ENCODE measurements around the gene EMC9.

The EMC9 gene

DNA sequence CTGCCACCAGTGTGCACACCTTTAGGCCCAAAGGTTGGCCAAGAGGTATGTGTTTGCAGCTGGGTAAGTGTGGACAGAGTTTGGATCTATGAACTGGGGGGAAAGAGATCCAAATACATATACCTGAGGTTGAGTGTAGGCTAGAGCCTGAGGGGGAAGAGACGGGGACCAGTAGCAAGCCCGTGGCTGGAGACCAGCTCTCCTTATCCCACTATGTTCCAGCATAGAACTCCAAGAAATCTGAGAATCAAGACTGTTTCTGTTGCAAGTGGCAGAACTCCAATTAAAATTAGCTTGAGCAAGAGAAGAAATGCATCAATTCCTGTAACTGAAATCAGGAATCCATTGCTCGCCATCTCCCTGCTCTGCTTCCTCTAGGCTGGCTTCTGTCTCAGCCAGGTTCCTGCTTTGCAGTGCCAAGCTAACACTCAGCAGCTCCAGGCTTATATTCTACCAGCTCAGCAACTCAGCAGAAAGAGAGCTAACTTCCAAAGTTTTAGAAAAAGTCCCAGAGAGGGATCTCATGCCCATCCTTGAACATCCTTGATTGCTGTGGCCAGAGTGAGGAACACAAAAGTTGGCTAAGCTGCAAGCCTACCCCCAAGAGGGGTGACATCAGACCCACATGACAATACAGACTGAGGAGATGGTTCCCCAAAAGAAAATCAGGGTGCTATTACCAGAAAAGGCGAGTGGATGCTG is 48.7 kb downstream of the EMC9 start:
- H3K4me3 ChIP-seq (ENCODE audit: low read depth, low read length), result no peak overlapping the region
- TF ChIP-seq, protein P1, sequence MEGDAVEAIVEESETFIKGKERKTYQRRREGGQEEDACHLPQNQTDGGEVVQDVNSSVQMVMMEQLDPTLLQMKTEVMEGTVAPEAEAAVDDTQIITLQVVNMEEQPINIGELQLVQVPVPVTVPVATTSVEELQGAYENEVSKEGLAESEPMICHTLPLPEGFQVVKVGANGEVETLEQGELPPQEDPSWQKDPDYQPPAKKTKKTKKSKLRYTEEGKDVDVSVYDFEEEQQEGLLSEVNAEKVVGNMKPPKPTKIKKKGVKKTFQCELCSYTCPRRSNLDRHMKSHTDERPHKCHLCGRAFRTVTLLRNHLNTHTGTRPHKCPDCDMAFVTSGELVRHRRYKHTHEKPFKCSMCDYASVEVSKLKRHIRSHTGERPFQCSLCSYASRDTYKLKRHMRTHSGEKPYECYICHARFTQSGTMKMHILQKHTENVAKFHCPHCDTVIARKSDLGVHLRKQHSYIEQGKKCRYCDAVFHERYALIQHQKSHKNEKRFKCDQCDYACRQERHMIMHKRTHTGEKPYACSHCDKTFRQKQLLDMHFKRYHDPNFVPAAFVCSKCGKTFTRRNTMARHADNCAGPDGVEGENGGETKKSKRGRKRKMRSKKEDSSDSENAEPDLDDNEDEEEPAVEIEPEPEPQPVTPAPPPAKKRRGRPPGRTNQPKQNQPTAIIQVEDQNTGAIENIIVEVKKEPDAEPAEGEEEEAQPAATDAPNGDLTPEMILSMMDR (IDR thresholded peaks at IDR 0.05; ENCODE audit: low read depth, low read length, missing control alignments), result no peak

GRCh38 chr14:24092110-24092504 is 49.3 kb downstream of the EMC9 start:
- H3K4me3 ChIP-seq (ENCODE audit: low read depth, low read length), result no peak overlapping the region
- TF ChIP-seq, protein P1 (IDR thresholded peaks at IDR 0.05; ENCODE audit: low read depth, low read length, missing control alignments), result no peak
- DNase-seq (ENCODE audit: low read depth), result no peak
- in situ Hi-C loops (cut with HindIII; ENCODE audit: low sequenced_read_pairs), result no loop called here

More for the DNA sequence above, 48.7 kb downstream of the EMC9 start:
- DNase-seq (ENCODE audit: low read depth), result no peak
- in situ Hi-C loops (cut with HindIII; ENCODE audit: low sequenced_read_pairs), result no loop called here

GRCh38 chr14:24089890-24090289 is 51.5 kb downstream of the EMC9 start:
- DNase-seq (ENCODE audit: low read depth), result no peak
- no peak overlapping the region for H3K4me3 ChIP-seq (ENCODE audit: low read depth, low read length)
- TF ChIP-seq, protein P1 (IDR thresholded peaks at IDR 0.05; ENCODE audit: low read depth, low read length, missing control alignments), result no peak
- in situ Hi-C loops (cut with HindIII; ENCODE audit: low sequenced_read_pairs), result no loop called here

All from astrocyte of the cerebellum (primary cell).